Endometrium (tissue), 2 donors: ENCODE data around the gene M1AP.
"Not testable (repeated sequence)": the region's sequence is repeated elsewhere in the genome, so short reads cannot be mapped to it uniquely, and the experiment has no call there.

ENCODE experiments used
- FAIRE-seq: peaks from 2 replicates; lab custom pipeline; 2012; peaks lifted over from hg19 to GRCh38; lab: Jason Lieb, UNC
- donor health status: control.
- donor health status: control.

The M1AP gene

DNA sequence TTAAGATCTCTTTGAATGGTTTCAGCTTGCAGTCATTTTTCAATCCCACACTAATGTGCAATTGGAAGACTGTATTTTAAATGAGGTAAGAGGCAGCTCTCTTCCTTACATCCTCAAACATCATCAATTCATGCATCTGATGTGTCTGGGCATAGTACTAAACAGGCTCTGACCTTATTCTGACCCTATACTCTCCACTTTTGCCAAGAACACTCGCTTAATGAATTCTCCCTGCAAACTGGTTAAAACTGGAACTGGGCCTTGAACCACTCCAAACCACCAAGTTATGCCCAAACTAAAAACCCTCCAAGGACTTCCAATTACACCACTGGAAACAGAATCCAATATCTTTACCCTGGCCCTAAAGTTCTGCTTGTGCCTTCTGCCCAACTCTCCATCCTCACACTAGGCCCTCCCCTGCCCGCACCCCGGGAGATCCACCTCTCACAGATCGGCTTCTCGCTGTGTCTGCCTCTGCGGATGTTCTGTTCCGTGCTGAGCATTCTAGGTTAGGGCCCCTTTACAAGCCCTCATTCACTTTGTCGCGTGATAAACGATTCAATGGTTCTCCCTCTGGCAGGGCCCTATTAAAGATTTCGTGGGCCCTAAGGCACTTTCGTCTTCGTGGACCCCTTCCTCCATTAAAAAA is 1.2 kb downstream of the M1AP start:
- no peak for FAIRE-seq

DNA sequence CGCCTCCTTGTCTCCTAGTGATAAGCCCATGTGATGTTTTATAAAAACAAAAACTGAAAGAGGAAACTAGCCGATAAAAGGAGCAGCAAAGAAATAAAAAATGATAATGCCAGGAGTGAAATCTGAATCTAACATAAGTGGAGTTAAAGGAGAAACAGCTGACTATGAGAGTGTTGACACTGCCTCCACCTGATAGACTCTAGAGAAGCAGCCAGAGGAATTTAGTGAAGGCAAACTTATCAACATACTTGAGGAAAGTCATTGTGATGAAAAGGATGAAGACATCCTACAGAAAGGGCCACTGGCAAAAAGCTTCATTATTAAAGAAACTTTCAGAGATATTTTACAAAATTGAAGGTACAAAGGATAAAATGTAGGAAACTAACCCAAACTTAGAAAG is 1.9 kb downstream of the M1AP start:
- no peak for FAIRE-seq

DNA sequence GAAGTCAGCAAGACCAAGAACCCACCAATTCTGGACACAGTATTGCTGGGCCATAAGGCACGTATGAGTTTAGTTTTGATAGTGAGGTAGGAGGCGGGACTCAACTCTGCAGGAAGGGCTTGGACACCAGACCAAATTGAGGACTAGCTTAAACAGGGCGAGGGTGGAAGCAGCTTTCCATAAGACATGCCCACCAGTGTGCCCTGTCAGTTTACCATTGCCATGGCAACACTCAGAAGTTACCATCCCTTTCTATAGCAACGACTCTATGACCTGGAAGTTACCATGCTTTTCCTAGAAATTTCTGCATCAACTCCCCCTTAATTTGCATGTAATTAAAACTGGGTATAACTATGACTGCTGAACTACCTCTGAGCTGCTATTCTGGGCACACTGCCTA is 2.8 kb downstream of the M1AP start:
- no peak for FAIRE-seq

DNA sequence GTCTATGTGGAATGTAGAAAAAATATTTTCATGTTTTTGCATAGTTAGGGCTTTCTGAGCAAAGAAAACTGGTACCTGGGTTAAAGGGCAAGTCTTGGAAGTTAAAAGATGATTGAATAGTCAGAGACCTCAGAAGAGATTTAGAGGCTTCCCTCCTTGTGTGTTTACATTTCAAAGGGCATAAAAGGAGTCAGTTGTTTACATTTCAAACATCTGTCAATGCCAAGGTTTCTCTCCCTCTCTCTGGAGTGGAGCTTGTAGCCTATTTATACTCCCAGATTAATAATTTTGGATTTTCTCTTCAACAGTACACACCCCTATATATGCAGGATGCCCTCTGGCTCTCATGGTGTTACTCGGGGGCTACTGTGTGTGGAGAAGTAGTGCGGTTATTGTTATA is 8.6 kb downstream of the M1AP start:
- no peak for FAIRE-seq

DNA sequence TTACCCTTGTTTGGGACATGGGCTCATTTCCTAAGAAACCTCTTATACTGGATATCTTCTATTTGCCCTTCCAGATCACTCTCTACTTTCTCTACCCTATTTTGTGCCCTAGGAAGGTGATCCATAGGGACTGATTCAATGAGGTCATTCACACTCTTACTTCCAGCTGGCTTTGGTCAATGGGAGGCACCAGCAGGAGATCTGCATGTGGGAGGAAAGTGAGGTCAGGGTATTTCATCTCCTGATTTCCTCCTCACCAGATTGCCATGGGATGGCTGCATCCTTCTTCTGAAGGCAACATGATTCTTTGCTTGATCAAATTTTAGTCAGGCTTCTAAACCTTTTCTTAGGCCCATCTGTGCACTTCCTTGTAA is 15.2 kb downstream of the M1AP start:
- FAIRE-seq: no peak

DNA sequence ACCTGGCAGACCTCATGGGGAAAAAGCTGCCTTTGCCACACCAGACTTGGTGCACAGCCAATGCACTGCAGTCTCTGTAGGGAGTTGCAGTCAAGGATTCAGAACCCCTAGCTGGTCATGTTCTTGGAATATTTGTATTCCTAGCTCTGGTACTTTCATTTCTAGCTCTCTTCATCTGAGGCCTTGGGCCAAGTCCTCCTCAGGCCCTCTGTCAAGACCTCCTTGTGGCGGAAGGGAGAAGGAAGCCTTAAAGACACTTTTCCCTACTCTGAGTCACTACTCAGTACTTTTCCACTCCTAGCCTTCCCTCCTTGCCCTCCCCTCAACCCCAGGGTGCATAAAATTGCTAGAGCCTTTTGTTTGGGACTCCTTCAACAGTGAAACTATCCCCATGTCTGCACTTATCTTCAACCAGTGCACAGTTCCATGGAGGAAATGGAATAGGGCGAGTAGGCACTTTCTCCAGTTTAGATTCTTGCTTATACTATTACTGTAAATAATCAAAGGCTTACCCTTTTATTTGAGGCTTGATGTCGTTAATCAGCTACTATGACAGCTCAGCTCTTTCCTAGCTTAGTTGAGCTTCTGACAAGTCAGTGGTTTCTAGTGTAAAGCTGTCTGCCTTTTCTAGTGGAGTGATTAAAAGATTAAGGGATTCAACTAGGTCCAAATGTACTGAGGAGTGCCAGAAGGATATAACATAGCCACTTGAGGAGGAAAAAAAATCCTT is 15.8 kb downstream of the M1AP start:
- FAIRE-seq: no peak

DNA sequence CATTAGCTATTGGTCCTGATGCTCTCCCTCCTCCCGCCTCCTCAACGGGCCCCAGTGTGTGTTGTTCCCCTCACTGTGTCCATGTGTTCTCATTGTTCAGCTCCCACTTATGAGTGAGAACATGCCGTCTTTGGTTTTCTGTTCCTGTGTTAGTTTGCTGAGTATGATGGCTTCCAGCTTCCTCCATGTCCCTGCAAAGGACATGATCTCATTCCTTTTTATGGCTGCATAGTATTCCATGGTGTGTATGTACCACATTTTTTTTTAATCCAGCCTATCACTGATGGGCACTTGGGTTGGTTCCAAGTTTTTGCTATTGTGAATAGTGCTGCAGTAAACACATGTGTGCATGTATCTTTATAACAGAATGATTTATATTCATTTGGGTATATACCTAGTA is 17.7 kb downstream of the M1AP start:
- FAIRE-seq: not testable (repeated sequence)

DNA sequence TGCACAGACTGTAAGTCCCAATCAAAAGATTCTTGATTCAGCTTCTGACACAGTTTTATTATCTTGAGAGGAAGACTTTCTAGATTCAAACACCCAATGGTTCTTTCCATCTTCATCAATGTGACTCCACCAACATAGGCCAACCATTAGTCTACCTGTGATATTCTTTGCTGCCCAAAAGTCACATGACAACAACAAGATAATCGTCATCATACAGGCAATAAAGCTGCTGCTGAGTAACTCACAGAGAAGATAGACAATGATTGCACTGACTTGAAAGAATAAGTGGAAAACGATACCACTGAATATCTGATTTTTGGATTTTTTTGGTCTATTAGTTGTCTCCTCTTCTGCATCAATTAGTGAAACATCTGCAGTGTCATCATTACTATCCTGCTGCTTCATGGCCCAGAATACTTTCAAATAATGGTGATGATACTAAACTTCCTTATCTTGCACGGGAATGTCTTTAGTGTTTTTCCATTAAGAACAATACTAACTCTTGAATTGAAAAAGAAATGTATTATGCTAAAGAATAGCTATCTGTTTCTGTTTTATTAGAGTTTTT is 19.5 kb downstream of the M1AP start:
- no peak for FAIRE-seq

DNA sequence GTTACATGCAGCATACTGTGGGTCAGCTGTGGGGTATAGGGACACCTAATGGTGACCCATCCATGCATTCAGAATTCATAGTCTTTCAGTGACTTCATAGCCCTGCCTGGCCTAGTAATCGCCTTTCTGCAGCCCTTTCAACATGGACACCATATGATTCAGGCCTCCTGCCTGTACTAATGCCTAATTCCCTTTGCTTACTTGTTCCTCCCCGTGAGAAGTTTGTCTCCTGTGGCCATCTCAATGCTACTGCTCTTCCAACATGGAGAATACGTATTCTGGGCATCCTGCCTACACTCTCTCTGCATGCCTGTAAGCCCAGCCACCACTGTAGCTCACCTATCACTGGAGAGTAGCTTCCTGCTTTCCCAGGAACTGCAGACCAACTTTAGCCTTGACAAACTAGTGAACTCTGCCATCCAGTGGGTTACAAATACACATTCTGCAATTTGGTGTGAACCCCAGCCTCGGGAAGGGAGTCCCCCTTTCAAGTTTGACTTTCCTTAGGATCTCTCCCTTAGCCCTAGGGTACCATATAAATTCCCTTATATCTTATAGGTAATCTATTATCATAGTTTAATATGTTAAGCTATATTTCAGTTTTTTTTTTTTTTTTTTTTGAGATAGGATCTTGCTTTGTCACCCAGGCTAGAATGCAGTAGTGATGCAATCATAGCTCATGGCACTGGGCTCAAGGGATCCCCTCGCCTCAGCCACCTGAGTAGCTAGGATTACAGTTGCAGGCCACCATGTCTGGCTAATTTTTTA is 22.3 kb downstream of the M1AP start:
- FAIRE-seq: no peak

DNA sequence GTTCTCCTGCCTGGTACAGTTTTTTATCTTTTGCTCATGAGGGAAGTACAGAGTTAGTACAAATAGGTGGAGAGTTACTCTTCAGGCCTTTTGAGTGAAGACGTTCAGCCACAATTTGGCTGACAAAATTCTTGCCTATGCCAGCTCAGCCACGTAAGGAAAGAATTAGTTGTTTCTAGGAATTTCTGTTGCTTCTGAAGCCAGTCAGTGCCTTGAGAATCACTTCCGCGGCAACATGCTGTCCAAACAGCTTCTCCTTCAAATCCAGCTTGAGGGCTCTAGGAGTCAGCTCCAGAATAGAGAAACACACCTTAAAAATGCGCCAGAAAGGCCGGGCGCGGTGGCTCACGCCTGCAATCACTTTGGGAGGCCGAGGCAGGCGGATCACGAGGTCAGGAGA is 27.5 kb downstream of the M1AP start:
- no peak for FAIRE-seq

DNA sequence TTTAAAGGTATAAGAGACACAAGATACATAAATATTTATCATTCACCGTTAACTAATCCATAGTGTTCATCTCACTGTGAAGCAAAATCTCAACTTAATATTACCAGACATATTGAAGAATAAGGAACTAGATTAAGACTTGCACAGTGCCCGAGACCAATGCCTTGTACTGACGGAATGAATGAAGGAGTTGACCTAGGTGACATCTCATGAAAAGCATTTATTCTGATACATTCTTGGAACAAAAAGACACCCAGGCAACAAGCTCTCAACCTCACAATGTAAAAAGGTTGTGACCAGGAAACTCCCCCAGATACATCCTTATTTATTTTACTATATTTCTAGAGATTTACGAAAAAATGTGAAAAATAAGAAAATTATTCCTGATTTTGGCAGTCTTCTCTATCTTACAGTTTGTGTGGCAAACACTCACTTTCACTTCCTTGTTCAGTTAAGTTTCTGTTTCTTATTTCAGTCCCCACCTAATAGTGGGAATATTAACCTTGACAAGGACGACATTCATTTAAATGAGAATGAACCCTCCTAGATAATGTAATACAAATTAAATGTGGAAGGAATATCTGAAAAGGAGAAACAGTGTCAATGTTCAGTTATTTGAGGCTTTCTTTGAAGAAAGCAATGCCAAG is 28.4 kb downstream of the M1AP start:
- no peak for FAIRE-seq

DNA sequence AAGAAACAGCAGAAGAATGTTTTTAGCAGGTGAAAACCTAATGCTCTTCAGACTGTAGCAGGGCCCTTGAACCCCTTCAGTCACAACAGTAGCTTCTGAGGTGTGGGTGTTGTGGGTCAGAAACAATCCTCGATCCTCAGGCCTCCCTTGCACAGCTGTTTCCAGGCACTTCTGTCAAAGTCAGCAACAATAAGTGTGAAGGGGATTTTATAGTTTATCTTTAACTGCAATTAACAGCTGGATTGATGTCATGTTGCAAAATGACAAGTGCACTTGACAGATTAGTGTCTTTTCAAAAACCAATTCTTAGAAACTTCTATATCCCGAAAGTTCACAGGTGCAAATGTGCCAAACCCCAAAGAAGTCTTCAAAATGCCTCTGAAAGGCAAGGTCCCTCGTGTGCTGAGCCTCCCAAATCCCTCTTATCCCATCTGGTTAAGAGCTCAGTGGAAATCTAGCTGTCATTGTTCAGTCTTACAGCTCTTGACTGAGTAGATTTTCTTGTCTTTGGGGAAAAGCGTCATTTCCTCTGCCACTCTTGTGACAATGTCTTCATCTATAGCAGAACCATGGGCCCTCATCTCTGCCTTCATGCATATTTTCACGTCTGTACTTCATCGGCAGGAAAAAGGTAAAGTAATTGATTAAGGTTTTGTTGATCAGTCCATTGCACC is 29.6 kb downstream of the M1AP start:
- FAIRE-seq: no peak

DNA sequence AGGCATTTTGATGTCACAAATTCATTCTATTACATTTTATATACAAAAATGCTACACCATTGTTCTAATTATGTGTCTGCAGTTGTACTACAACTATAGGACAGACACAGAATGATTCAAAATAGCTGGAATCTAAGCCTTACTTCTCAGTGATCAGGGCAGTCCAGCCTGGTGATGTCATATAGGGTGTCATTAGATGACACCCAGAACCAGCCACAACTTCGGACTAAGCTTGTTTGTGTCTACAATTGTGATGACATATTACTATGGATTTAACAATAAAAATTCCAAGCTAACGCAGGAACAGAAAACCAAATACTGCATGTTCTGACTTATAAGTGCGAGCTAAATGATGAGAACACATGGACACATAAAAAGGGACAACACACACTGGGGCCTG is 31.0 kb downstream of the M1AP start:
- FAIRE-seq: no peak

DNA sequence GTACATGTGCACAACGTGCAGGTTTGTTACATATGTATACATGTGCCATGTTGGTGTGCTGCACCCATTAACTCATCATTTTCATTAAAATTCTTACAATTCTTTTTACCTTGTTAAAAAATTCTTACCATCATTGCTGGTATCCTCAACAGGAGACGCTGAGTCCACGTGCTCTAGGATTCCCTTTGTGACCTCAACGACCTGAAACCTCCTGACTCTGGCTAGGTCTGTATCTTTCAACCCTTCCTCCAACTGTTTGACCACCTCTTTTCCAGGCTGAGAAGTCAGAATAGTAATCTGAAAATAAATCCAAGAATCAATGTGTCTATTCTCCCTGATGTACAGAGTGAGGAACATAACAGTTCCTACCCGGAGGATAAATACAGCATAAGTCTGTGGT is 41.2 kb downstream of the M1AP start:
- FAIRE-seq: no peak

DNA sequence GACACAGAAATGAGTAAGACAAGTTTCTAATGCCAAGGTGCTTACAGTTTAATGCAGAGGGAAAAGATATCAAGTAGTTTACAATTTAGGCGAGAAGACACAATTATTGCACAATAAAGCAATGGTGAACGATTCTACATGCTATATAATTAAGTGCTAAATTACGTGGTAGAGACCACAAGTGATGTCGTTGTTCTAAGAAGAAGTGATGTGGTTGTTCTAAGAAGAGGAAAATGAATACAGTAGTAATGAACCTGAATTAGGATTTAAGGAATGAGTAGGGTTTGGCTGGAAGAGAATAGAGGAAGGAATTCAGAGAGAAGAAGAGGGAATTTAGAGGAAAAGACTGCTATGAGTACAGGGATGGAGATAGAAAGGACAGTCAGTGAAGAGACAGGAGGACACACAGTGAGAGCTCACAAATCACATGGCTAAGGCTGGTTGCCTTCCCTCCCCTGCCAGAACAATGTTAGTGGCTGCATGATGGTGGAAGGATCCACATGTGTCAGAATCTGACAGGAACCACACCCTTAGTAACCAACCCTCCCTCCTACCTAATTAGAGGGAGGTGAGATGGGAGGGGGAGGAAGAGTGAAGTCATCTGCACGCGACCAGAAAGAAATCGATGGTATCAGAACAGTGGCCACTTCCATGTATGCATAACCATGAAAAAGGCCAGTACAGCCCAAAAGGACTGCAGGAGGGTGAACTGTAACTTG is 44.7 kb downstream of the M1AP start:
- no peak for FAIRE-seq

DNA sequence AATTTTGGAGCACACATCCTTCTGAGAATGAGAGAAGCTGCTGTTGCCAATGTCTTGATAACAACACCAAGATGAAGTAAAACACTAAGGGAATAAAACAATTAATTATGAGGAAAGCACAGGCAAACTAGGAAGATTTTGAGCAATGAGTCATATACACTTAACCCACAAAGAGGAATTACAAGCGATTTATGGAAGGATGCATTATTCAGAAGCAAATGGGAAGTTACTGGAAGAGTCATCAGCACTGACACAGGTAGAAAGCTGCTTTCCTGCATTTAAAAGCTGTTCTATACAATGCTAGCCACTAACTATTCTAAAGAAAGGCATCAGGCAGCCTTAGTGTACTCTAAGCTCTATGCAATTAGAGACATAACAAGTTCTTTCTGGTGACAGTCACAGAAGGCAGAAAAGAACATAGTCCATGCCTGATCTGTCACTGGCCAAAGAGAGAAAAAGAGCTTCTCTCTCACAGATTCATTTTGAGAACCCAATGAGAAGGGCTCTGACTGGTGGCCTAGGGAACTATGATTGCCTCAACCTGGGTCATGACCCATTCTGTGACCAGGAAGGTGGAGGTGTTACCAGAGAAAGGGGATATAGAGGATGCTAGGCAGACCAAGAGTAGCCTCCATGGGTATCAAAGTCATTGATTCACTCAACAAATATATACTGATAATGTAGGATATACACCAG is 45.4 kb downstream of the M1AP start:
- FAIRE-seq: no peak

DNA sequence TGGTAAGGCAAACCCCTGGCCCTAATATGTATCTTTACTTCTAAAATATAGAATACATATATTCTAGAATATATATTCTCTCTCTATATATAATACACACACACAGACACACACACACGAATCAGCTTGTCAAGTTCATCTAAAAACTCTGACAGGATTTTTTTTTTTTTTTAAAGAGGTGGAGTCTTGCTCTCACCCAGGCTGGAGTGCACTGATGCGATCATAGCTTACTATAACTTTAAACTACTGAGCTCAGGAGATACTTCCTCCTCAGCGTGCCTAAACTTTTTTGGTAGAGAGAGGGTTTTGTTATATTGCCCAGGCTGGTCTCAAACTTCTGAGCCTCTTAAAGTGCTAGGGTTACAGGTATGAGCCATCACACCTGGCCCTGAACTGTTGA is 48.5 kb downstream of the M1AP start:
- no peak for FAIRE-seq

DNA sequence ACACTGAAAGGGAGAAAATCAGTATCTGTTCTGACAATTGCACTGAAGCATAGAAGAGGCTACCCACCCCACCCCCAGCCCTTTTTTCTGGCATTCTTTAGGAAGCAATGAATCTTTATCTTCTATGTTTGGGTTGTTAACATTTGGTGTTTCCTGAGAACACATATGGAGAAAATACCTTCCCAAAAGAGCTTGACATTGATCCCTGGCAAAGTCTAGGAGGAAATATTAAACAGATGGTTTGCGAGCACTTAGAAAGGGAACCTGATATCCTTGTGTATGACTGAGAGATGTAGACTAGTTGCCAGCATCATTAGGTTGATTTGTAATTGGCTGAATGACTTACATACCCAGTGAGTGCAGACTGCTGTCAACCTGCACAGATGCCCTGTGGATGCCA is 50.7 kb downstream of the M1AP start:
- no peak for FAIRE-seq

DNA sequence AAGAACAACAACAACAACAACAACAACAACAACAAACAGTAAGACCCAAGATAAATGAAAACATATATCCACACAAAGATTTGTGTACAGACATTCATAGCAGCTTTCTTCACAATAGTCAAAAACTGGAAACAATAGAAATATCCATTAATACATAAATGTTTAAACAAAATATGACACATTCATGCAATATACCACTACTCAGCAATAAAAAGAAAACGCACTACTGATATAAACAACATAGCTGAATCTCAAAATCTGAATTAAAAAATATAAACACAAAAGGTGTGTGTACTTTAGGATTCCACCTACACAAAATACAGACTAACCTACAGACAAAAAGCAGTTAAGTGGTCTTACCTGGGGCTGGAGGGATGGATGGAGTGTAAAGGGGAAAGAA is 51.5 kb downstream of the M1AP start:
- no peak for FAIRE-seq

DNA sequence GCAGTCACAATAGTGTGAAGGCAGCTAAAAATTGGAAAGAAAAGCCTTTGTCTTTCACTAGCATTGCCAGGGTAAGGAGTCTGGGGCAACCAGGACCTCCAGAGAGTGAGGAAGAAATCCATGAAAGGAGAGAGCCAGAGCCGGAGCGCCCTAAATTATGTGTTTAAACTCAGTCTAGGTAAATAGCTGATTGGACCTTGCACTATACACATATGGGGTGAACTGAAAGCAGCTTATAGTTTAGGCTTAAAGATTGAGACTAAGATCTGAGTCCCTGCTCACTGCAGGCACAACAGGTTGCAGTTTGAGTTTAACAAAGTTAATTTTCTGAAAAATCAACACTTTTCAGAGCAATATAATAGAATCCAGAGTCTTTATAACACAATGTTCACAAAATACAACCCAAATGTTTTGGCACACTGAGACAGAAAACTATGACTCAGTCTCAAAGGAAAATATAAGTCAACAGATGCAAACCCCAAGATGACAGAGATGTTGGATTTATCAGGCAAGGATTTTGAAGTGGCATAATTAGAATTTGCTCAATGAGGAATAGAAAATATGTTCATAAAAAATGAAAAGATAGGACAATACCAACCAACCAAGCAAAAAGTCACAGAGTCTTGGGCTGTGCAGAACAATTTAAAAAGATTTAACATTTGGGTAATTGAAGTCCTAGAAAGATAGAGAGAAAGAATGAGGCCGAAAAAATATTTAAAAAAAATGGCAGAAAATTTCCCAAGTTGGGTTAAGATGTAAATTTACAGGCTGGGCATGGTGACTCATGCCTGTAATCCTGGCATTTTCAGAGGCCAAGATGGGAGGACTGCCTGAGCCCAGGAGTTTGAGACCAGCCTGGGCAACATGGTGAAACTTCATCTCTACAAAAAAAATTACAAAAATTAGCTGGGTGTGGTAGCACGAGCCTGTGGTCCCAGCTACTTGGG is 54.0 kb downstream of the M1AP start:
- no peak for FAIRE-seq
